Kidney (tissue), 14 donors: Measurements from ENCODE around the gene KMT2D. TPM values are rescaled to one million over a fixed set of nuclear protein-coding genes. Genes with fewer than 3 reads are reported as not detected.

Experiments
- DNase-seq, 5 donors: peaks; one replicate each; pipeline ENCODE4 v3.0.0-alpha.2; 2013 to 2020
- FAIRE-seq: peaks from 2 replicates; lab custom pipeline; 2012; peaks lifted over from hg19 to GRCh38; lab: Jason Lieb, UNC
- H3K27ac ChIP-seq, 2 donors: one replicate each; pipeline ENCODE4 v1.7.0; 2013; ENCODE audit warnings: low read depth in 2 of 2, low read length in 2 of 2, inconsistent platforms in 1 of 2
- H3K27me3 ChIP-seq: one replicate; pipeline ENCODE4 v1.7.1; 2013; ENCODE audit warnings: low read length, inconsistent platforms; ENCODE audit not compliant: control insufficient read depth, insufficient read depth
- H3K36me3 ChIP-seq, 3 donors: one replicate each; pipeline versions ENCODE4 v1.7.0 to v1.7.1; 2013; ENCODE audit warnings: low read length in 3 of 3, control low read depth in 1 of 3, inconsistent platforms in 1 of 3; ENCODE audit not compliant: insufficient read depth in 3 of 3, control insufficient read depth in 2 of 3
- H3K4me1 ChIP-seq, 3 donors: one replicate each; pipeline versions ENCODE4 v1.7.0 to v1.7.1; 2013; ENCODE audit warnings: low read length in 3 of 3, inconsistent platforms in 1 of 3, low read depth in 1 of 3; ENCODE audit not compliant: control insufficient read depth in 2 of 3, insufficient read depth in 2 of 3
- H3K4me3 ChIP-seq, 3 donors: one replicate each; pipeline versions ENCODE4 v1.7.0 to v1.8.1; 2013; ENCODE audit warnings: low read length in 3 of 3, control low read depth in 1 of 3, inconsistent platforms in 1 of 3
- H3K9ac ChIP-seq, 3 donors: one replicate each; pipeline versions ENCODE4 v1.7.0 to v1.7.1; 2013; ENCODE audit warnings: low read length in 3 of 3, control low read depth in 1 of 3, inconsistent platforms in 1 of 3
- H3K9me3 ChIP-seq, 3 donors: one replicate each; pipeline versions ENCODE4 v1.7.0 to v1.7.1; 2013; ENCODE audit warnings: low read length in 3 of 3, control low read depth in 1 of 3, inconsistent platforms in 1 of 3; ENCODE audit not compliant: control insufficient read depth in 2 of 3, insufficient read depth in 1 of 3
- intact Hi-C: fragments of 100-400 bp; cut with DNase I; formaldehyde crosslinking; loops from one replicate; pipeline ENCODE4 v1.11.1; 2022
- polyA plus RNA-seq: library from polyadenylated mRNA; stranded (reverse); fragments of 350-450 nt; fragmentation: Illumina TruSeq; extraction: RNeasy Lipid Tissue Mini Kit (QIAGEN cat#74804); gene quantifications from one replicate; pipeline ENCODE4 v1.2.3, GENCODE V29; 2014; ENCODE audit warnings: low read depth, low replicate concordance; ENCODE audit not compliant: insufficient read depth
- total RNA-seq: library from RNA; stranded (reverse); fragmentation: NEBNext Ultra II Directional; extraction: Animal tissue kit (Norgen Biotek cat#: 25700); gene quantifications from one replicate; pipeline ENCODE4 v1.2.1, GENCODE V29; 2021
- TF ChIP-seq, protein P1 (sequence below): IDR thresholded peaks from 3 replicates; pipeline ENCODE4 v1.5.1; 2012; ENCODE audit warnings: mild to moderate bottlenecking, moderate library complexity, borderline replicate concordance; ENCODE audit not compliant: insufficient read depth; ENCODE audit errors: extremely low read depth
- donor health status: control.
- donor health status: control.
- donor health status: control.
- donor health status: control.
- donor health status: control.
- donor health status: DM: yes; HTN: yes; CAD: no.
- donor health status: Normal renal cell carcinoma (clear cell type).

The KMT2D gene
- total and polyA plus RNA-seq, 2 donors from 2014 or later: 5.0 to 89.9 TPM

DNA sequence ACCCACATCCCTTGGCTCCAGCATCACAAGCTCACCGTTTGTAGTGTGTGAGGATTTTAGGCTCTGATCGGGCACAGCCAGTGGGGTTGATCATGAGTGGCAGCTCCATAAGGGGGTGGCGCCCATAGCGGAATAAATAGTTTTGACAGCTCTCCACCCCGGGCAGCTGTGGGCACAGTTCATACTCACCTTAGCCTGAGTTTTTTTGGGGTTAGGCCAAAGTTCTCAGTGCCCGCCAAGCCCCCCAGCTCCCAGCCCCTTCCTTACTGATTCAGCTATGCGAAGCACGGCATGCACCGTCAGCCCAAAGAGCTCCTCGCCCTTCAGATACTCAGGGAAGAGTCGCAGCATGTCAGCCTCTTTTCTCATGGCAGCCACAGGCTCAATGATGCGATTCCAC is 36.1 kb downstream of the KMT2D start:
- Histone ChIP-seq H3K36me3 (peaks cover 8 to 65% (median 48%) of the 10 kb centered on the region in 3 donors), H3K4me3 (no peak overlapping the region), H3K27ac (no peak overlapping the region), H3K9ac (no peak overlapping the region), H3K9me3 (no peaks in the 10 kb centered on the region), H3K27me3 (no peaks in the 10 kb centered on the region), H3K4me1 (no peaks in the 10 kb centered on the region)
- no peak for DNase-seq
- intact Hi-C loops: no loop called here
- TF ChIP-seq, protein P1, sequence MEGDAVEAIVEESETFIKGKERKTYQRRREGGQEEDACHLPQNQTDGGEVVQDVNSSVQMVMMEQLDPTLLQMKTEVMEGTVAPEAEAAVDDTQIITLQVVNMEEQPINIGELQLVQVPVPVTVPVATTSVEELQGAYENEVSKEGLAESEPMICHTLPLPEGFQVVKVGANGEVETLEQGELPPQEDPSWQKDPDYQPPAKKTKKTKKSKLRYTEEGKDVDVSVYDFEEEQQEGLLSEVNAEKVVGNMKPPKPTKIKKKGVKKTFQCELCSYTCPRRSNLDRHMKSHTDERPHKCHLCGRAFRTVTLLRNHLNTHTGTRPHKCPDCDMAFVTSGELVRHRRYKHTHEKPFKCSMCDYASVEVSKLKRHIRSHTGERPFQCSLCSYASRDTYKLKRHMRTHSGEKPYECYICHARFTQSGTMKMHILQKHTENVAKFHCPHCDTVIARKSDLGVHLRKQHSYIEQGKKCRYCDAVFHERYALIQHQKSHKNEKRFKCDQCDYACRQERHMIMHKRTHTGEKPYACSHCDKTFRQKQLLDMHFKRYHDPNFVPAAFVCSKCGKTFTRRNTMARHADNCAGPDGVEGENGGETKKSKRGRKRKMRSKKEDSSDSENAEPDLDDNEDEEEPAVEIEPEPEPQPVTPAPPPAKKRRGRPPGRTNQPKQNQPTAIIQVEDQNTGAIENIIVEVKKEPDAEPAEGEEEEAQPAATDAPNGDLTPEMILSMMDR: no peak
- no peak for FAIRE-seq

DNA sequence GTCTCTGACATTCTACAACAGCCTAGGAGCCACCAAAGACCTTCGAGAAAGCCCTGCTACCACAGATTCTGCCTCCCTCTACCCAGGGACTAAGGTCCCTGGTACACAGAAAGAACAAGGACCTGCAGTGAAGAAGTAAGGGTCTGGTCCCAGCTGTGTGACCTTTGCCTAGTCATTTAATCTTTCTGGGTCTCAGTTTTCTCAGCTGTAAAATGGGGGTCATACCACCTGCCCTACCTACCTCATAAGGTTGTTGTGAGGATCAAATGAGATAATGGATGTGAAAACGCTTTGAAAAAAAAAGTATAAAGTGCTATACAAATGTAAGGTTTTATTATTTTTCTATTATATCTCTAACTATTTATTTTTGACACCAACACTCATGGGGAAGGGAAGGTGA is 36.8 kb downstream of the KMT2D start:
- H3K27me3 ChIP-seq: no peaks in the 10 kb centered on the region
- no peak overlapping the region for H3K4me3 ChIP-seq
- H3K36me3 ChIP-seq: peaks cover 8 to 59% (median 48%) of the 10 kb centered on the region in 3 donors
- intact Hi-C loops: no loop called here
- H3K4me1 ChIP-seq: no peaks in the 10 kb centered on the region
- H3K9ac ChIP-seq: no peak overlapping the region
- no peak overlapping the region for H3K27ac ChIP-seq
- H3K9me3 ChIP-seq: no peaks in the 10 kb centered on the region
- FAIRE-seq: no peak
- TF ChIP-seq, protein P1: no peak
- DNase-seq: no peak

DNA sequence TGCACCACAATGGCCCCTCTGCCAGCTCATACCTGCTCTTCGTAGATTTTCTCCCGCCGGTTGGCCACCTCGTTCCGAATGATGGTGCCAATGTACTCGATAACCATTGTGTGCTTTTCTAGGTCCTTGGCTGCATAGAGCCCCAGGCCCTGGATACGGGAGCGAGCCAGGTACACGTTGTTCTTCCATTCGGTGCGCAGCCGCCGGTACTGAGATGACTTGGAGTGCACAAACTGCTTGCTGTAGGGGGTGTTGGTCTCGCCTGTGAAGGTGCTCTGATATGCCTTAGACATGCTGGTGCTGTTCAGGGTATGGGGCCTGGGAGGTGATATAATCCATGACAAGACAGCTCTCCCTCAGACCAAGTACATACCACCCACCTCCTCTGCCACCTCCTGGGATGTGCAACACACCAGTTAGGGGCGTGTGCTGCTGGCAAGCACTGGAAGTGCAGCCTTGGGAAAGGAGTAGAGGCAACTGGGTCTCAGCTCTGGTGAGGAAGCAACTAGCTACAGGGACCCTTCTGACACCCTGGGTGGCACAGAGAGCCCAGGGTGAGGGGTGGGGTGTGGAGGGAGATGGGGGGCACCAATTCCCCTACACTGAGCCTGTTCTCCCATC is 37.9 kb downstream of the KMT2D start:
- Histone ChIP-seq H3K9ac (no peak overlapping the region), H3K36me3 (peaks cover 5 to 47% (median 39%) of the 10 kb centered on the region in 3 donors), H3K4me3 (no peak overlapping the region), H3K9me3 (no peaks in the 10 kb centered on the region), H3K27me3 (no peaks in the 10 kb centered on the region), H3K4me1 (peaks cover 0 to under 1% (median under 1%) of the 10 kb centered on the region in 3 donors), H3K27ac (no peak overlapping the region)
- TF ChIP-seq, protein P1: no peak
- intact Hi-C loops: no loop called here
- FAIRE-seq (no peak), DNase-seq (no peak)
